Head of caudate nucleus (tissue), 42 donors: ENCODE measurements around the gene PLD3.
A peak's percentile ranks its signal among the peaks of the same experiment; 100 is the strongest.
"Not testable (repeated sequence)": the region's sequence is repeated elsewhere in the genome, so short reads cannot be mapped to it uniquely, and the experiment has no call there.

ENCODE experiments used
- DNase-seq, 42 donors: peaks; one replicate each; pipeline versions ENCODE4 v3.0.0 to v3.0.0-alpha.2; 2020 to 2021; ENCODE audit warnings: mixed read lengths in 7 of 42
- intact Hi-C: fragments of 100-400 bp; cut with DNase I; formaldehyde crosslinking; loops from one replicate; pipeline ENCODE4 v1.15.0; 2022

The PLD3 gene

DNA sequence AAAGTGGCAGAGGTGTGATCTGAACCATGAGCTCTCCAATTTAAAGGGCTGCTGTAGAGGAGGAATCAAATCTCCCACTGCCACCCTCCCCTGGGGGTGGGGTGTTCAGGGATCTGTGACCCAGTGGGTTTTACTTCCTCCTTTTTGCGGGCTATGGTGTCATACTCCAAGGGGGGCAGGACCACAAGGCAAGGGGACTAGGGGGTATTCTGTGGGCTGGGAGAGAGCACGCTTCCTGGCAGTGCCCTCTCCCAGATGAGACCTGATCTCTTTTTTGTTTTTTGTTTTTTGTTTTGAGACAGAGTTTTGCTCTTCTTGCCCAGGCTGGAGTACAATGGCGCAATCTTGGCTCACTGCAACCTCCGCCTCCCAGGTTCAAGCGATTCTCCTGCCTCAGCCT is 10.3 kb downstream of the PLD3 start:
- peak in 15 of 42 donors; percentile 8 to 56 (median 35) for DNase-seq
- intact Hi-C loops, result no loop called here

DNA sequence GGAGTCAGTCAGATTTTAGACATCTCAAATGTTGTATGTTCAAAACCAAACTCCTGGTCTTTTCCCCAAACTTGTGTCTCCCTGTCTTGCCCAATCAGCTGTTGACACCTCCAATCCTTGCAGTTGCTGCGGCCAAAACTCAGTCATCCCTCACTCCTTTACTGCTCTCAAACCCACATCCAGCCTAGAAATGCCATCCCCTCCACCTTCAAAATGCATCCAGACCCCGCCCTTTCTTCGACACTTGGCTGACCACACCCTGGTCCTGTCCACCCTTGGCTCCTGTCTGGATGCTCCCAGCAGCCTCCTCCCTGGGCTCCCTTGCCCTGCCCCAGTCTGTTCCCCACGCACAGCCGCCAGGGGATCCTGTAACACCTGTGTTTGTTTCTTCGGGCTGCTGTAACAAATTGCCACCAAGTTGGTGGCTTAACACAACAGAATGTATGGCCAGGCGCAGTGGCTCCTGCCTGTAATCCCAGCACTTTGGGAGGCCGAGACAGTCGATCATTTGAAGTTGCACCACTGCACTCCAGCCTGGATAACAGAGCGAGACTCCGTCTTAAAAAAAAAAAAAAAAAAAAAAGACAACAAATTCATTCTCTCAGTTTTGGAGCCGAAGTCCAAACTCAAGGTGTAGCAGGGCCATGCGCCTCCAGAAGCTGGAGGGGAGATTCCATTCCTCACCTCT is 11.7 kb downstream of the PLD3 start:
- intact Hi-C loops, result no loop called here
- DNase-seq, result no peak

- peak in 1 of 42 donors; percentile 33 for DNase-seq
- intact Hi-C loops, result no loop called here
Observed at GRCh38 chr19:40360708-40361241, 12.3 kb downstream of the PLD3 start.

DNA sequence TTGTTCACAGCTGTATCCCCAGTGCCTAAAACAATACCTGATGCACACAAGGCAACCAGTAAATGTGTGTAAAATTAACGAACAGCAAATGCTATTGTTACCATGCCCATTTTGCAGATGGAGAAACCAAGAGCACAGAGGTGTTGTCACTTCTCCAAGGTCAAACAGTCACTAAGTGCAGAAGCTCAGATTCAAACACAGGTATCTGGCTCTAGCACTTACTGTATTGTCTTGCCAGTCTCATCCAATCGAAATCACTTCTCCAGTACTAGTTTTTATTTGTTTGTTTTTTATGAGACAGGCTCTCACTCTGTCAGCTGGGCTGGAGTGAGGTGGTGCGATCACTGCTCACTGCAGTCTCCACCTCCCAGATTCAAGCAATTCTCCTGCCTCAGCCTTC is 13.7 kb downstream of the PLD3 start:
- intact Hi-C loops, result no loop called here
- no peak for DNase-seq

- intact Hi-C loops, result no loop called here
Observed at GRCh38 chr19:40363069-40363468, 14.6 kb downstream of the PLD3 start.

DNA sequence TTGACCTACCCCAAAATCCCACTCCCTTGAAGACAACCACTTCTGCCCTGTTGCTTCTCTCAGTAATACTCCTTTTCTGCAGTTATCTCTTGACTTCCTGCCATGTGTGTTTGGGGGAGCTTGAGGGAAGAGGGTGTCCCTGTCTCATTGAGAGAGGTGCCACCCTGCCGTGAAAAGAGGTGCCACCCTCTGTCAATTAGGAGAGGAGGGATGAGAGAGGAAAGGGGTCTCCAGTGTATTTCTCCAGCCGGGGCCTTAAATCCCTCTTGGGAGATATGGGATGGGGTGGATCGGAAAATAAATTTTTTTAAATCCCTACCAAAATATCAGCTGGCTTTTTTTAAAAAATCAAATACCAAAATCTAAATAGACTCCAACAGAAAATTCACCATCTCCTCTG is 16.5 kb downstream of the PLD3 start:
- intact Hi-C loops, result no loop called here

More at GRCh38 chr19:40363069-40363468, 14.6 kb downstream of the PLD3 start:
- DNase-seq, result no peak

GRCh38 chr19:40365613-40366401 is 17.3 kb downstream of the PLD3 start:
- DNase-seq, result peak; percentile 49 to 89 (median 78)
- intact Hi-C loops, result no loop called here

More for the DNA sequence above, 16.5 kb downstream of the PLD3 start:
- DNase-seq, result peak in 1 of 42 donors; percentile 44

DNA sequence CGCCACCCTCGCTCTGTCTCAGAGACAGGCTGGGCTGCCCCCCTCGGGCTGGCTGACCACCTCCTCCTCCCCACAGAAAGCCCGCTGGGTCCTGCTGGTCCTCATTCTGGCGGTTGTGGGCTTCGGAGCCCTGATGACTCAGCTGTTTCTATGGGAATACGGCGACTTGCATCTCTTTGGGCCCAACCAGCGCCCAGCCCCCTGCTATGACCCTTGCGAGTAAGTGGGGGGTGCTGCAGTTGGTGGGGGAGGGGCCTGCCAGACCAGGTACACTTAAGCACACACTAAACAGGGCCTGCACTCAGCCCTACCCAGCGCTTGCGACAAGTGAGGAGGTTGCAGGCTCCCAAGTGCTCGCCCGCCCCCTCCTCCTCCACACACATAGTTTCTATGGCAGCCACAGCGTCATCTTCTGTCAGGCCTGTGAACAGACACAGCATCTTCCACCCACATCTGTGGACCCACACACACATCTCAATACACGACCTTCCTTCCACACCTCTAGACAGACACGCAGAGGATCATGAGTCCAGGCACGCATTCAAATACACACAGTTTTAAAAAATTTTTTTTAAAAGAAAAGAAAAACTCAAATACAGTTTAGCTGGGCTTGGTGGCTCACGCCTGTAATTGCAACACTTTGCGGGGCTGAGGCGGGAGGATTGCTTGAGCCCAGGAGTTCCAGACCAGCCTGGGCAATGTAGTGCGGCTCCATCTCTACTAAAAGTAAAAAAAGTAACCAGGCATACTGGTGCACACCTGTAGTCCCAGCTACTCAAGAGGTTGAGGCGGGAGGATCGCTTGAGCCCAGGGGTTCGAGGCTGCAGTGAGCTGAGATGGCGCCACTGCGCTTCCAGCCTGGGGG is 18.4 kb downstream of the PLD3 start:
- intact Hi-C loops, result no loop called here
- peak; percentile 49 to 91 (median 74) for DNase-seq

DNA sequence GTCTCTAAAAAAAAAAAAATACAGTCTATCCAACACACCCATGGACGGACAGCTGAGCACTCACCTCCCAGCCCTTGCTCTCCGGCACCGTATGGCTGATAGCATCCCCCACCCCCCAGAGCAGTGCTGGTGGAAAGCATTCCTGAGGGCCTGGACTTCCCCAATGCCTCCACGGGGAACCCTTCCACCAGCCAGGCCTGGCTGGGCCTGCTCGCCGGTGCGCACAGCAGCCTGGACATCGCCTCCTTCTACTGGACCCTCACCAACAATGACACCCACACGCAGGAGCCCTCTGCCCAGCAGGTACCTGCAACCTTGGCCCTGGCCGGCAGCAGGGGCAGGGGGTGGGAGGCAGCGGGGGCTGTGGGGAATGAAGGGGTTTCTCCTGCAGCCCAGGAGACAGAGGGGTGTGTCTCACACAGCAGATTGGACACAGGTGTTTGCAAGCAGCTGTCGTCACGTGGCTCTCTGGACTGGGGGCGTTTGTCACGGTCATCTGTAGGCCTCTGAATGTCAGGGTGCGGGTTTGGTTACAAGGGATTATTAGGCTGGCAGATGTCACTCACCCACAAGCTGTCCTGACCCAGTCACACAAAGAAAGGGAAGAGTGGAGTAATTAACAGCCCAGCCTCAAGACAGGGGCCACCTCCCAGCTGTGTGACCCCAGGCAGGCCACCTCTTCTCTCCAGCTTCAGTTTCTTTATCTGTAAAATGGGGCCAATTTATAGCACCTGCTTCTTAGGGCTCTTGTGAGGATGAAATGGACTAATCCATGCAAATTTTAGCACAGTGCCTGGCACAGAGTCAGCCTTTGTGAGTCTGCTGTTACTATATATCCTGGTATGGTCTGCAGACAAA is 19.3 kb downstream of the PLD3 start:
- no peak for DNase-seq

GRCh38 chr19:40369797-40370196 is 21.3 kb downstream of the PLD3 start:
- DNase-seq, result no peak
- intact Hi-C loops, result no loop called here

More for the DNA sequence above, 19.3 kb downstream of the PLD3 start:
- intact Hi-C loops, result no loop called here

GRCh38 chr19:40370253-40370652 is 21.8 kb downstream of the PLD3 start:
- intact Hi-C loops, DNase-seq: not testable (repeated sequence)

- intact Hi-C loops, result no loop called here
- DNase-seq, result no peak
Observed at GRCh38 chr19:40370997-40371801, 22.7 kb downstream of the PLD3 start.

DNA sequence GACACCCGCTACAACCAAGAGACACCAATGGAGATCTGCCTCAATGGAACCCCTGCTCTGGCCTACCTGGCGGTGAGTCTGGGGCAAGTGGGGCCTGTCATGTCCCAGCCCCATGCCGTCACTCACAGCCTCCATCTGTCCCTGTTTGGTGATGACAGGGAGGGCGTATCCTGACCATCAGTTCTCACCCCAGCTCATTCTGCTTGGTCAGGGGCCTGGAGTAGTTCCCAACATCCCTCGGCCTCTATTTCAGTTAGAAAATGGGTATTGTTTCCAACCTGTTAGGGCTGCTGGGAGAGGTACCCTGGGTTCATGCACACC is 23.3 kb downstream of the PLD3 start:
- intact Hi-C loops, result no loop called here
- no peak for DNase-seq

- intact Hi-C loops, result no loop called here
- no peak for DNase-seq
Observed at GRCh38 chr19:40374084-40374483, 25.6 kb downstream of the PLD3 start.

DNA sequence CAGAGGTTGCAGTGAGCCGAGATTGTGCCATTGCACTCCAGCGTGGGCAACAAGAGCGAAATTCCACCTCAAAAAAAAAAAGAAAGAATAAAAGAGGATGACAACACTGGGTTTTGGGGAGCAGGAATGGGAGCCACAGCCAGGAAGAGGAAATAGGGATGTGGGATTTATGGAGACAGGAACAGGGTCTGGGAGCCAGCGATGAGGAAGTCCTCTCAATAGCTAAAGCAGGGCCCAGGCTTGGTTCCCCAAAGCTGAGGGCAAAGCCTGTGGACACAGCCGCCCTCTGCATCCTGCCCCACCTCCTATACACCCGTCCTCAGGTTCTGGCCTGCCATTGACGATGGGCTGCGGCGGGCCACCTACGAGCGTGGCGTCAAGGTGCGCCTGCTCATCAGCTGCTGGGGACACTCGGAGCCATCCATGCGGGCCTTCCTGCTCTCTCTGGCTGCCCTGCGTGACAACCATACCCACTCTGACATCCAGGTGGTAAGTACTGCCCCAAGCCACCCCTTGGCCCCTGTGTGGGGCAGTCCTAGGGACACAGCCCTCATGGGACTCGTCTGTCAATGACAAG is 27.9 kb downstream of the PLD3 start:
- no peak for DNase-seq
- intact Hi-C loops, result no loop called here

DNA sequence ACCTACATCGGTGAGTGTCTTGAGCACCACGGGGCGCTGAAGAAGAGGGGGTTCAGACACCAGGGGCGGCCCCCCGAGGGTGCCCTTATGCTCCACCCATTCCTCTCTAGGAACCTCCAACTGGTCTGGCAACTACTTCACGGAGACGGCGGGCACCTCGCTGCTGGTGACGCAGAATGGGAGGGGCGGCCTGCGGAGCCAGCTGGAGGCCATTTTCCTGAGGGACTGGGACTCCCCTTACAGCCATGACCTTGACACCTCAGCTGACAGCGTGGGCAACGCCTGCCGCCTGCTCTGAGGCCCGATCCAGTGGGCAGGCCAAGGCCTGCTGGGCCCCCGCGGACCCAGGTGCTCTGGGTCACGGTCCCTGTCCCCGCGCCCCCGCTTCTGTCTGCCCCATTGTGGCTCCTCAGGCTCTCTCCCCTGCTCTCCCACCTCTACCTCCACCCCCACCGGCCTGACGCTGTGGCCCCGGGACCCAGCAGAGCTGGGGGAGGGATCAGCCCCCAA is 29.4 kb downstream of the PLD3 start:
- intact Hi-C loops, result no loop called here
- DNase-seq, result no peak

GRCh38 chr19:40378509-40378908 is 30.0 kb downstream of the PLD3 start:
- intact Hi-C loops, result no loop called here
- DNase-seq, result no peak
